ENCODE results near the gene TENM4.

The TENM4 gene

DNA sequence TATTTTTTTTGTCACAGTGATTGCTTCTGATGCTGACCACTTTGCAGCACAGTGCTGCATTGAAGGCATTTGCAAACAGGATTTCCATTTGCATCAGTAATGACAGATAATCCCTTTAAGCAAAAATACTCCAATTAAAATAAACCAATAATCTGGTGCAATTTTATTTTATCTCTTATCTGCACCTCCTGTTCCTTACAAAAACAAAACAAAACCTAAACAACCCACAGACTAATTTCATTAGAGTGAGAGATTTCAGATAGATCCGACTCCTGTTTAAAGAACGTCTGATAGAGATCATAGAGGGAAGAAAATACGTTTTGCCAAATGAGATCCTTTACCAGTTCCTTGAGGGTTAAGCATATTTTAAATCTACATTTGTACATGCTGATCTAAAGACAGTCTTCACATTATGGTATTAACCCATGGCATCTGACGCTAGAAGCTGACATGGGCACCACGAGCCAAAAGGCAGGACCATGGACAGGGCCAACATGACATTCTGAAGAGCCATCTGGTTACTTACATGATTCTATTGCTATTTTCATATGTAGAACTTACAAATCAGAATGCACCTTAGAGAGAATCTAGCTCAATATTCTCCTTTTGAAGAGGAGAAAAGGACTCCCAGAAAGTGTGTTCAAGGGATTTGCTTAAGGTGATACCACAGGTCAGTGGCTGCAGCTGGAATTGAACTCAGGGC lies 580.0 kb downstream of the TENM4 start:
- DNase-seq: no peak

DNA sequence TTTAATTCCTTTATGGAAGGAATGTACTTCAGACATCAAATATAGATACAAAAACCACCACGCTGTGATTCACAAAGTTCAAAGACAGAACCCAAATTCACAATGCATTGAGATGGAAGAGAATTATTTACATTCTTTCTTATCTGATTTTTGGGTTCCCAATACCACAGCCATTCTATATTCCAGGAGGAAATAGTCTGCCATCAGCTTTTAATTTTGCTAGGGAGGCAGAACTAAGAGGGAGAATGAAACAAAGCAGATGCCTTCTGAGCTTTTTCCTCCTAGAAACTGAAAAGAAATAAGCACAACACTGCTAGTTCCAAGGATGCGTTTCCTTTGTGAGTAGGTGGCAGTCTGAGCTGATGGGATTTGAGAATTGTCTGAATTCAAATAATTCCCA lies 583.1 kb downstream of the TENM4 start:
- no peaks in the 10 kb centered on the region for H3K36me3 Mint-ChIP-seq (ENCODE audit: low read depth)
- H3K4me3 Mint-ChIP-seq: no peak overlapping the region
- no peaks in the 10 kb centered on the region for H3K4me1 Mint-ChIP-seq (ENCODE audit: low read depth)
- DNase-seq: no peak
- H3K27me3 Mint-ChIP-seq: peaks cover 9% of the 10 kb centered on the region
- H3K27ac Mint-ChIP-seq: no peak overlapping the region
- no peaks in the 10 kb centered on the region for H3K9me3 Mint-ChIP-seq

More for the DNA sequence above, 580.0 kb downstream of the TENM4 start:
- Mint-ChIP-seq H3K27me3 (peaks cover 9% of the 10 kb centered on the region), H3K4me1 (ENCODE audit: low read depth) (no peaks in the 10 kb centered on the region), H3K4me3 (no peak overlapping the region), H3K27ac (no peak overlapping the region), H3K36me3 (ENCODE audit: low read depth) (no peaks in the 10 kb centered on the region), H3K9me3 (no peaks in the 10 kb centered on the region)

DNA sequence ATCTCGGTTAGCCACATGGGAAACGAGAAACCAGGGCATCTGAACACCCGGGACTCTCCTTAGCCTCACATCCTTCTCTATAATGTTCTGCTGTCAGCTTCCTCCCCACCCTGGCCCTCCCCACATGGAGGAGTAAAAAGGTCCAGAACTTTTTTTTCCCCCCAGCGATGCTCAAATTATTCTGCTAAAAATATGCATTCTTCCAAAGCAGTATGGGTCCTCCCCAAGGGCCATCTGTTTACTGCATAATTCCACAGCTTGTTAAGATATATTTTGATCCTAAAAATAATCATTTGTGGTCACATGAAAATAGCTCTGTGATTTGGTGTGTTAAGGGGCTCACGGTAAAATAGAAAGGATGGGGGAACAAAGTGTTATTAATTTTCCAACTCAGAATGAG lies 584.6 kb downstream of the TENM4 start:
- Mint-ChIP-seq H3K27me3 (peaks cover 7% of the 10 kb centered on the region), H3K27ac (no peak overlapping the region), H3K36me3 (ENCODE audit: low read depth) (no peaks in the 10 kb centered on the region), H3K9me3 (no peaks in the 10 kb centered on the region), H3K4me3 (no peak overlapping the region), H3K4me1 (ENCODE audit: low read depth) (no peaks in the 10 kb centered on the region)
- no peak for DNase-seq

DNA sequence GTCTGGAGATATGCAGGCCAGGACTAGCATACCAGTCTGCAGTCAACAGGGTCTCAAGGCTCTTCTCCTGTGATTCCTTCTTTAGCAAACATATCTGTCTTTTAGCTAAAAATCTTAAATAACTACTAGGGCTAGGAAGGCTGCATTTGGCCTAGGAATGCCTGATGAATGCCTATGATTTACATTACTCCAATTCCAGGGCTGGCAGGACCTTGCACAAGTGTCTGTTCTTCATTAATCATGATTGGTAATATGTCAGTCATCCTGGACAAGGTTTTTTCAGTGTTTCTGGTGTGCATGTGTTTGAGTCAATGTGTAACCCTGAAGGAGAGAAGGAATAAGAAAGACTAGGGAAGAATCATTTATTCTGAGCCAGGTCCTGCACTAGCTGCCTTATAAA lies 585.7 kb downstream of the TENM4 start:
- H3K36me3 Mint-ChIP-seq (ENCODE audit: low read depth): no peaks in the 10 kb centered on the region
- DNase-seq: no peak
- no peaks in the 10 kb centered on the region for H3K9me3 Mint-ChIP-seq
- no peak overlapping the region for H3K4me3 Mint-ChIP-seq
- no peak overlapping the region for H3K27ac Mint-ChIP-seq
- peaks cover 7% of the 10 kb centered on the region for H3K27me3 Mint-ChIP-seq
- H3K4me1 Mint-ChIP-seq (ENCODE audit: low read depth): no peaks in the 10 kb centered on the region

DNA sequence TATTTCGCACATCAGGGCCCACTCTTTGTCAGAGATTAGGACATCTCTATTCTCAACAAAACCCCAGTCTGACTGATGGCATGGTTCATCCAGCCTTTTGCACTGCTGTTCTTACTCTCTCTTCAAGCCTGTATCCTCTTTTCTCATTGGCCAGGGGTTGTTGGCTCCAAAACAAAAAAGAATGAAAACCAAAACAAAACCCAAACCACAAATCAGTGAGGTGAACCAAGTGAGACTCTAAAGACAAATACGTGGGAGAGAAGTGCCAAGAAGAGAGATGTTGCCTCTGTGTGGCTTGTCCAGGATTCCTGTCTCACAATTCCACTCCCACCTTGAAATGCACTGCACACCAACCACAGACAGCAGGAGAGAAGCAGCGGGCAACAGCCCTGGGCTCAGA lies 587.3 kb downstream of the TENM4 start:
- Mint-ChIP-seq H3K4me1 (ENCODE audit: low read depth) (no peaks in the 10 kb centered on the region), H3K36me3 (ENCODE audit: low read depth) (no peaks in the 10 kb centered on the region), H3K27ac (no peak overlapping the region), H3K9me3 (no peaks in the 10 kb centered on the region), H3K4me3 (no peak overlapping the region), H3K27me3 (peaks cover 11% of the 10 kb centered on the region)
- no peak for DNase-seq

DNA sequence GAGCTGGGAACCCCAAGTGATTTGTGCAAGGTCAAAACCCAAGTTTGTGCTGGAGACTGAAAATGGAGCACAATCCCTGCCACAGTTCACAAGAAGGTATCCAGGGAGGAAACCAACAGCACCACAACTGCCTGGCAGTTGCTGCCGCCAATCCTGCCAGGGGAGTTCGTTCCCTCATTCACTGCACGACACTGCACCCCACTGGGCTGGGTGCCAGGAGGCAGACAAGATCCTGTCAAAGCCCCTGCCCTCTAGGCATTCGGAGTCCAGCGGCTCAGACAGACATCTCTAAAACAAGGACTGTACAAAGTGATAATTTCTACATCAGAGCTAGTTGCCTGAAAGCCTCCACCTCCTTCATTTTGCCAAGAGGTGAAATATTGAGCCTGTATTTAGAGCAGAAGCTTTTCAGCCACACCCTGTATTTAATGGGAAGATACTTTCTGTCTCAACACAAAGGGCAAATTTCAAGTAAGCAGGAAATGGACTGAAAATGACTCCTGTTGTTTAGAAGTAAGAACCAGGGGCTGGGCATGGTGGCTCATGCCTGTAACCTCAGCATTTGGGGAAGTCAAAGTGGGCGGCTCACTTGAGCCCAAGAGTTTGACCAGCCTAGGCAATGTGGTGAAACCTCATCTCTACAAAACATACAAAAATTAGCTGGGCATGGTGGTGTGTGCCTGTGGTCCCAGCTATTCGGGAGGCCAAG lies 588.8 kb downstream of the TENM4 start:
- no peak for DNase-seq
- Mint-ChIP-seq H3K27ac (no peak overlapping the region), H3K27me3 (peaks cover 8% of the 10 kb centered on the region), H3K4me3 (no peak overlapping the region), H3K36me3 (ENCODE audit: low read depth) (no peaks in the 10 kb centered on the region), H3K4me1 (ENCODE audit: low read depth) (no peaks in the 10 kb centered on the region), H3K9me3 (no peaks in the 10 kb centered on the region)

DNA sequence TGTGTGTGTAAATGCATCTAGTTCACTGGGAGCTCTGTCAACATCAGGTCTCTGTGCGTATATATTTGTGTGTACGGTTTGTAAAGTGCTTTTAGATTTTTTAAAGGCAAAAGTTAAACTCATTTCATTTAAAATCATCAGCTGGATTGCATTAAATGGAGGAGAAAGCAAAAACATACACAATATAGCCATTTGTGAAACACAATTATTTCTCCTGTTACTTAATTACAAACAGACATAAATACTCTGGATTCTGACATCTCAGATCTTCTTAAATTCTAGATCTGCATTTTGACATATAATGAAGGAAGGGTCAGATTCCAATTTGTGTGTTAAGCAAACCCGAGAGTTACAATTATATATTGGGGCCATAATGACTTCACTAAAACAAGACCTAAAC lies 590.8 kb downstream of the TENM4 start:
- Mint-ChIP-seq H3K4me3 (no peak overlapping the region), H3K9me3 (no peaks in the 10 kb centered on the region), H3K4me1 (ENCODE audit: low read depth) (no peaks in the 10 kb centered on the region), H3K27ac (no peak overlapping the region), H3K36me3 (ENCODE audit: low read depth) (no peaks in the 10 kb centered on the region), H3K27me3 (peaks cover 7% of the 10 kb centered on the region)
- DNase-seq: no peak

DNA sequence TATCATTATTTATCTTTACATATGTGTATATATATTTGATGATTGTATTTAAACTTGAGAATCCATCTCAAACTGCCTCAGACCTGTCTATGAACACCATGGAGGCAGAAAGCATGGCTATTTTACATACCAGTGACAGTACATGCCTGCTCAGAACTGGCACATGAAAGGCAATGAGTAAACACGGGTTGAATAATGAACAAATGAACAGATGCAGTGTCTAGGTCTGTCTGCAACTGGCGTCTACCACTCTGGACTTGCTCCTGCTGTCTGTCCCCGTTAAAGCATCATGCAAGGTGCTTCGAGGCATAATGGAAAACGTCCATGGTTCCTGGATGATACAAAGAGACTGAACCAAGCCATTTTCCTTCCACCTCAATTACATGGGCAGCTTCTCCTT lies 594.6 kb downstream of the TENM4 start:
- no peak overlapping the region for H3K4me3 Mint-ChIP-seq
- no peak for DNase-seq
- H3K27me3 Mint-ChIP-seq: peaks cover 20% of the 10 kb centered on the region
- H3K27ac Mint-ChIP-seq: no peak overlapping the region
- no peaks in the 10 kb centered on the region for H3K4me1 Mint-ChIP-seq (ENCODE audit: low read depth)
- H3K9me3 Mint-ChIP-seq: no peaks in the 10 kb centered on the region
- no peaks in the 10 kb centered on the region for H3K36me3 Mint-ChIP-seq (ENCODE audit: low read depth)

DNA sequence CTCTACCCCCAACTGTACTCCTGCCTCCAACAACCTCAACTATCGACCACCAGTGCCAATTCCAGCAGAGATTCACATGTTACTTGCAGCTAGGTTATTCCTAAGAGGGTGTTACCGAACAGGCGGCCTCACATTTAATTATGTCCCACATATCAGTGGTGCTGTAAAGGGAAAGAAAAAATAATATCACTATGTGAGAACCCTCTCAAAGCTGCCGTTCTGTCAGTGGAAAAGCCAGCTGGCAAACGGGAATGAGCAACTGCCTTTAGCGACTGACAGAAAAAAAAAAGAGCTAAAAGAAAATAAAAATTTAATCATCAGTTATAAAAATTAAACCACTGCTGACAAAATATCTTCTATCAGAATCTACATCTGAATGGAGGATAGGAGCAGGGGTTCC lies 595.3 kb downstream of the TENM4 start:
- H3K4me3 Mint-ChIP-seq: no peak overlapping the region
- no peaks in the 10 kb centered on the region for H3K9me3 Mint-ChIP-seq

DNA sequence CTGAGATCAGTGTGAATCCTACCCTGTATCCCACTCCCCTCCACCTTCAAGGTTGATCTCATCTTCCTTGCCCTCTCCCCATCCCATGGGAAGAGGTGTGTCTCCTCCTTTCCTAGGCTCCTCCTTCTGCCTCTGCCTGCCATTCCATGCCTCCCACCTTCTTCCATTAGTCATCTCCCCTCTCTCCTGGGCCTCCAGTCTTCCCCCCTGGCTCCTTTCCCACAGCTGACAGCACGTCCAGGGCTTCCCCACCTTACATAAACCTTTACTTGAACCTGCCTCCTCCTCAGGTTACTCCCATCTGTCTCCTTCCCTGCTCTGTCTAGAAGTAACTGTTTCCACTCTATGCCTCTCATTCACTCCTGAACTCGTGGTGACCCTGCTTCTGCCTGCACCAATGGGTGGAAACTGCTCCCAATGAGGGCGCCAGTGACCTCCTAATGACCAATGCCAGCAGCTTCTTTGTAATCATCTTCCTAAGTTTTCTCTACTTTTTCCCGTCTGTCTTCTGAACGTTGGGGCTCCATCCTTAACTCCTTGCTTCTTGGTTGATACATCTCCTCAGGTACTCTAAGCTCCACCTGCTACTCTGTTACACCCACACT lies 599.3 kb downstream of the TENM4 start:
- peaks cover 14% of the 10 kb centered on the region for H3K27me3 Mint-ChIP-seq
- no peaks in the 10 kb centered on the region for H3K9me3 Mint-ChIP-seq
- no peaks in the 10 kb centered on the region for H3K36me3 Mint-ChIP-seq (ENCODE audit: low read depth)
- no peak overlapping the region for H3K27ac Mint-ChIP-seq
- DNase-seq: no peak
- H3K4me3 Mint-ChIP-seq: no peak overlapping the region
- no peaks in the 10 kb centered on the region for H3K4me1 Mint-ChIP-seq (ENCODE audit: low read depth)

More for the DNA sequence above, 595.3 kb downstream of the TENM4 start:
- Mint-ChIP-seq H3K27ac (no peak overlapping the region), H3K4me1 (ENCODE audit: low read depth) (no peaks in the 10 kb centered on the region), H3K36me3 (ENCODE audit: low read depth) (no peaks in the 10 kb centered on the region), H3K27me3 (peaks cover 21% of the 10 kb centered on the region)
- DNase-seq: no peak

DNA sequence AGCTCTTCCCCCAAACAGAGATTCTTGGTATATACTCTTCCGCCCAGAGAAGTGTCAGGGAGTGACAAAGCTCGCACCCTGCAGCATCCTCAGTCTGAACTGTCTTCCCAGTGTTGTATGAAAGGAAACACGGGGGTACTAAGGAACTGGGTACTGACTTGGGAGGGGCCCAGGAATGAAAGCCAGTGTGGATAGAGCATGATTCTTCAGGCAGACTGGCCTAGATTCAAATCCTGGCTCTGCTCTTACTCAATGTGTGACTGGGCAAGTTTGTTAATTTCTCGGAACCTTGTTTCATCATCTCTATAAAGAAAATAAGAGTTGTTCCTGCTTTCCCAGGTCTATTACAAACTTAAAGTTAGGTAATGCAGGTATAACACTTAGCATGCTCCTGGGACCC lies 600.2 kb downstream of the TENM4 start:
- Mint-ChIP-seq H3K27me3 (peaks cover 14% of the 10 kb centered on the region), H3K36me3 (ENCODE audit: low read depth) (no peaks in the 10 kb centered on the region), H3K4me3 (no peak overlapping the region), H3K9me3 (no peaks in the 10 kb centered on the region), H3K27ac (no peak overlapping the region), H3K4me1 (ENCODE audit: low read depth) (no peaks in the 10 kb centered on the region)
- no peak for DNase-seq

DNA sequence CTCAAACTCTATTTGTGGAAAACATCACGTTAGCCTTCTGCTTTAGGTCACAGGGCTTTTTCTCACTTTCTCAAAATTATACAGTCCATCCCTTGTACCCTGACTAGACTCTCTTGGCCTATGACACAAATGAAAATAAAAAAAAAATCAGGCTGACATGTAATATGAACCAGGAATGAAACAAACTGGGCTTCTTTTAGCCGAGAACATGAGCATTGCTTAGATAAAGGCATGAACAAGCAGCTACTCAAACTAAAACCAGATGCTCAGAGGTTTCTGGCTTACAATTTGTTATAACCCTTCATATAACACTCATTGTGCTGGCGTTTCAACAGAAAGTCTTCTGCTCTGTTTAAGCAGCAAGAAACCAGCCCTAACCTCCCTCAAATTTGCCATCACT lies 600.6 kb downstream of the TENM4 start:
- Mint-ChIP-seq H3K4me1 (ENCODE audit: low read depth) (no peaks in the 10 kb centered on the region), H3K4me3 (no peak overlapping the region), H3K36me3 (ENCODE audit: low read depth) (no peaks in the 10 kb centered on the region), H3K27me3 (peaks cover 14% of the 10 kb centered on the region), H3K9me3 (no peaks in the 10 kb centered on the region), H3K27ac (no peak overlapping the region)
- DNase-seq: no peak

DNA sequence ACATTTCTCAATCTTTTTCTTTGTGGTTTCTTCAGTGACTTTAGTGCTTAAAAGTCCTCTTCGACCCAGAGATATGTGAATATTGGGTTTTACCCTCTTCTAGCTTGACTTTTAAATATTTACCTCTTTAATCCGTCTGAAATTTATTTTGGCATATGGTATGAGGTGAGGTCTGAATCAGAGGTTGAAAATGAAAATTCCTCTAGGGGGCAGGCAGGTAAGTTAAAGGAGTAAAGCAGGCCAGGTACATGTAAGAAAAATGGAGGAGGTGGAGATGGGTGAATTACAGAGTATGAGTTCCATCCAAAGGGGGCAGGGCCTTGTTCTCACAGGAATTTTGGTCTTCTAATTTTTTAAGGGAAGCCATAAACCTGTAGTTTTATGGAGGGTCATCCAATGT lies 602.4 kb downstream of the TENM4 start:
- no peaks in the 10 kb centered on the region for H3K9me3 Mint-ChIP-seq
- H3K4me3 Mint-ChIP-seq: no peak overlapping the region

DNA sequence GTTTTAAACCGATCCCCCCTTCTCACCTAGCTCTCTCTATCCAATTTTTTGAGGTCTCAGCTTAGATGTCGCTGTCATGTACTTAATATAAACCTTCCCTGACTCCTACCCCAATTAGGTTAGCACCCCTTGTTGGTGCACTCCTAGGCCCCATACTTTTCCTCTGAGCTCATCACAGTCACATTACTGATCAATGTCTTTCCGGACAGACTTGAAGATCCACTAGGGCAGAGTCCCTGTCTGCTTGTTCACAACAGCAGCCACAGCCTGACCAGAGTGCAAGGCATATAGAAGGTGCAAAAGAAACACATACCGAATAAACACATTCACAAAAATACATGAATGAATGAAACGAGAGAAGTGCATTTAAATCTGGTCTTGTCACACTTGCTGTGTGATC lies 605.2 kb downstream of the TENM4 start:
- no peaks in the 10 kb centered on the region for H3K4me1 Mint-ChIP-seq (ENCODE audit: low read depth)

More for the DNA sequence above, 602.4 kb downstream of the TENM4 start:
- Mint-ChIP-seq H3K4me1 (ENCODE audit: low read depth) (no peaks in the 10 kb centered on the region), H3K36me3 (ENCODE audit: low read depth) (no peaks in the 10 kb centered on the region), H3K27ac (no peak overlapping the region), H3K27me3 (peaks cover 14% of the 10 kb centered on the region)
- no peak for DNase-seq

DNA sequence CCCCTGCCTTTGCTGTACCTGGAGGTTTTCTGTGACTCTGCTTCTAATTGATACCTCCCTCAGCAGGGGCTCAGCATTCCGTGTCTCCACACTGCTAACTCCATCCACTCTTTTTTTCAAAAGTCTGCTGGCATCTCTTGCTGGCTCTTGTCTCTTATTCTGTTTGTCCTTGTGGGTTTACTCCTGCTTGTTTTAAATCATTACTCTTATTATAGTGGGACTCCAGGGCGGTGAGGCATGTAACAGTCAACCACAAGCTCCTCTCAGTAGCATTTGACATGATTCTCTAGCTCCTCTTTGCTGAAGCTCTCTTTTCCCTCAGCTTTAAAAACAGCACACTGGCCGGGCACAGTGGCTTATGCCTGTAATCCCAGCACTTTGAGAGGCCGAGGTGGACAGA lies 605.9 kb downstream of the TENM4 start:
- no peaks in the 10 kb centered on the region for H3K9me3 Mint-ChIP-seq
- no peaks in the 10 kb centered on the region for H3K4me1 Mint-ChIP-seq (ENCODE audit: low read depth)
- H3K27me3 Mint-ChIP-seq: no peaks in the 10 kb centered on the region
- H3K4me3 Mint-ChIP-seq: no peak overlapping the region
- no peak for DNase-seq
- H3K36me3 Mint-ChIP-seq (ENCODE audit: low read depth): no peaks in the 10 kb centered on the region
- no peak overlapping the region for H3K27ac Mint-ChIP-seq

More for the DNA sequence above, 605.2 kb downstream of the TENM4 start:
- Mint-ChIP-seq H3K27ac (no peak overlapping the region), H3K4me3 (no peak overlapping the region), H3K9me3 (no peaks in the 10 kb centered on the region), H3K27me3 (no peaks in the 10 kb centered on the region), H3K36me3 (ENCODE audit: low read depth) (no peaks in the 10 kb centered on the region)
- no peak for DNase-seq
